Peyer's patch (tissue), 4 donors: ENCODE results near the gene C13orf46. TPM values are rescaled to one million over a fixed set of nuclear protein-coding genes. Genes with fewer than 3 reads are reported as not detected.

Experiments
- DNase-seq, 3 donors: peaks; one replicate each; pipeline ENCODE4 v3.0.0-alpha.2; 2017 to 2019
- H3K27ac ChIP-seq, 4 donors: fragments of 200-600 bp; sonication (generic); one replicate each; pipeline ENCODE4 v1.5.1; 2016 to 2019
- H3K27me3 ChIP-seq, 2 donors: fragments of 200-600 bp; sonication (generic); one replicate each; pipeline ENCODE4 v1.5.1; 2019
- H3K36me3 ChIP-seq, 3 donors: fragments of 200-600 bp; sonication (generic); one replicate each; pipeline ENCODE4 v1.5.1; 2016 to 2019
- H3K4me1 ChIP-seq, 4 donors: fragments of 200-600 bp; sonication (generic); one replicate each; pipeline ENCODE4 v1.5.1; 2016 to 2019
- H3K4me3 ChIP-seq, 4 donors: fragments of 200-600 bp; sonication (generic); 1 replicate in 3 of 4; 2 replicates in 1 of 4; pipeline ENCODE4 v1.5.1; 2016 to 2019; ENCODE audit warnings: mild to moderate bottlenecking in 1 of 4
- H3K9me3 ChIP-seq, 4 donors: fragments of 200-600 bp; sonication (generic); one replicate each; pipeline ENCODE4 v1.5.1; 2016 to 2019; ENCODE audit warnings: mild to moderate bottlenecking in 1 of 4
- CTCF ChIP-seq, 6 experiments: fragments of 450-650 bp in 4 of 6; fragments of 200-600 bp in 2 of 6; sonication (generic) in 1 of 6; IDR thresholded peaks; one replicate each; pipeline ENCODE4 v1.5.1; 2017 to 2019; ENCODE audit warnings: antibody characterized with exemption in 6 of 6, mild to moderate bottlenecking in 3 of 6, moderate library complexity in 1 of 6
- POLR2A ChIP-seq, 2 donors: fragments of 450-650 bp; IDR thresholded peaks; one replicate each; pipeline ENCODE4 v1.5.1; 2017; ENCODE audit warnings: antibody characterized with exemption in 2 of 2, mild to moderate bottlenecking in 2 of 2, moderate library complexity in 2 of 2
- total RNA-seq, 4 donors: library from RNA; depleted of rRNA; stranded (reverse); fragments of >200 nt; gene quantifications; one replicate each; pipeline ENCODE4 v1.1.0, GENCODE V29; 2016

Gene C13orf46
- total RNA-seq, 4 donors from 2014 or later, result 0.35 to 0.83 TPM; not detected in 2

GRCh38 chr13:114002009-114002544 lies 28.2 kb upstream of the C13orf46 start:
- Histone ChIP-seq H3K9me3 (no peaks in the 10 kb centered on the region), H3K4me1 (peaks cover 0 to 6% (median 0%) of the 10 kb centered on the region in 4 donors), H3K36me3 (no peaks in the 10 kb centered on the region), H3K27me3 (no peaks in the 10 kb centered on the region), H3K27ac (no peak overlapping the region), H3K4me3 (no peak overlapping the region)
- peak in 1 of 3 donors; percentile 49 for DNase-seq
- TF ChIP-seq POLR2A (IDR thresholded peaks at IDR 0.05) (no peak), CTCF (IDR thresholded peaks at IDR 0.05) (no peak)

- peaks cover 0 to 6% (median 0%) of the 10 kb centered on the region in 4 donors for H3K4me1 ChIP-seq
- no peak overlapping the region for H3K4me3 ChIP-seq
- H3K27ac ChIP-seq, result no peak overlapping the region
- no peaks in the 10 kb centered on the region for H3K27me3 ChIP-seq
- peaks cover 0 to 4% (median 0%) of the 10 kb centered on the region in 3 donors for H3K36me3 ChIP-seq
- no peaks in the 10 kb centered on the region for H3K9me3 ChIP-seq
- peak in 1 of 3 donors; percentile 36 for DNase-seq
- TF ChIP-seq CTCF (IDR thresholded peaks at IDR 0.05), result no peak
- TF ChIP-seq POLR2A (IDR thresholded peaks at IDR 0.05), result no peak
Observed at GRCh38 chr13:114001331-114002008, 27.6 kb upstream of the C13orf46 start.

- DNase-seq, result peak in 1 of 3 donors; percentile 19
- H3K36me3 ChIP-seq, result peaks cover 0 to 9% (median 0%) of the 10 kb centered on the region in 3 donors
- no peak overlapping the region for H3K4me3 ChIP-seq
- H3K4me1 ChIP-seq, result peaks cover 0 to 6% (median 0%) of the 10 kb centered on the region in 4 donors
- TF ChIP-seq POLR2A (IDR thresholded peaks at IDR 0.05) (no peak), CTCF (IDR thresholded peaks at IDR 0.05) (no peak)
- no peak overlapping the region for H3K27ac ChIP-seq
- H3K9me3 ChIP-seq, result no peaks in the 10 kb centered on the region
- H3K27me3 ChIP-seq, result no peaks in the 10 kb centered on the region
Observed at GRCh38 chr13:114000151-114001040, 26.5 kb upstream of the C13orf46 start.

- no peak for DNase-seq
- H3K36me3 ChIP-seq, result peaks cover 0 to 9% (median 0%) of the 10 kb centered on the region in 3 donors
Observed at GRCh38 chr13:113999618-113999910, 25.7 kb upstream of the C13orf46 start.

GRCh38 chr13:113998781-113999617 lies 25.1 kb upstream of the C13orf46 start:
- no peak for DNase-seq

More at GRCh38 chr13:113999618-113999910, 25.7 kb upstream of the C13orf46 start:
- Histone ChIP-seq H3K27me3 (no peaks in the 10 kb centered on the region), H3K9me3 (no peaks in the 10 kb centered on the region), H3K27ac (no peak overlapping the region), H3K4me3 (no peak overlapping the region), H3K4me1 (peaks cover 0 to 6% (median 0%) of the 10 kb centered on the region in 4 donors)
- no peak for TF ChIP-seq POLR2A (IDR thresholded peaks at IDR 0.05)

More at GRCh38 chr13:113998781-113999617, 25.1 kb upstream of the C13orf46 start:
- peak overlapping the region in 2 of 4 donors; percentile 36 to 60 for H3K27ac ChIP-seq
- peaks cover 0 to 9% (median 0%) of the 10 kb centered on the region in 3 donors for H3K36me3 ChIP-seq
- H3K27me3 ChIP-seq, result no peaks in the 10 kb centered on the region
- peaks cover 0 to 6% (median 0%) of the 10 kb centered on the region in 4 donors for H3K4me1 ChIP-seq
- TF ChIP-seq CTCF (IDR thresholded peaks at IDR 0.05) (no peak), POLR2A (IDR thresholded peaks at IDR 0.05) (no peak)
- H3K9me3 ChIP-seq, result no peaks in the 10 kb centered on the region
- no peak overlapping the region for H3K4me3 ChIP-seq
